ENCODE results near the gene ZNF787.
A peak's percentile ranks its signal among the peaks of the same experiment; 100 is the strongest.

The ZNF787 gene

GRCh38 chr19:56142897-56143434 lies 21.9 kb upstream of the ZNF787 start:
- Histone ChIP-seq H3K27ac (peak overlapping the region in 1 of 2 donors; percentile 89), H3K36me3 (peaks cover 11 to 26% (median 16%) of the 10 kb centered on the region in 3 donors), H3K9me3 (no peaks in the 10 kb centered on the region), H3K4me1 (peaks cover 0 to 30% (median 18%) of the 10 kb centered on the region in 4 donors), H3K27me3 (no peaks in the 10 kb centered on the region), H3K4me3 (no peak overlapping the region)
- no peak for DNase-seq
- intact Hi-C loops (cut with DNase I; ENCODE audit: low total_unique reads): no loop called here
- TF ChIP-seq CTCF (IDR thresholded peaks at IDR 0.05): no peak

GRCh38 chr19:56142087-56142787 lies 21.1 kb upstream of the ZNF787 start:
- Histone ChIP-seq H3K27me3 (no peaks in the 10 kb centered on the region), H3K4me3 (peak overlapping the region; percentile 60 to 70), H3K9me3 (no peaks in the 10 kb centered on the region), H3K36me3 (peaks cover 3 to 19% (median 9%) of the 10 kb centered on the region in 3 donors), H3K4me1 (peaks cover 0 to 34% (median 18%) of the 10 kb centered on the region in 4 donors), H3K27ac (peak overlapping the region; percentile 89 to 95)
- no peak for TF ChIP-seq CTCF (IDR thresholded peaks at IDR 0.05)
- no peak for DNase-seq
- intact Hi-C loops (cut with DNase I; ENCODE audit: low total_unique reads): no loop called here

GRCh38 chr19:56141417-56141993 lies 20.4 kb upstream of the ZNF787 start:
- Histone ChIP-seq H3K27ac (peak overlapping the region; percentile 89 to 95), H3K36me3 (peaks cover 0 to 11% (median 1%) of the 10 kb centered on the region in 3 donors), H3K4me3 (peak overlapping the region; percentile 60 to 70), H3K4me1 (peaks cover 0 to 34% (median 18%) of the 10 kb centered on the region in 4 donors), H3K27me3 (no peaks in the 10 kb centered on the region), H3K9me3 (no peaks in the 10 kb centered on the region)
- DNase-seq: no peak
- no peak for TF ChIP-seq CTCF (IDR thresholded peaks at IDR 0.05)
- intact Hi-C loops (cut with DNase I; ENCODE audit: low total_unique reads): loop anchor here (2.0 kb wide), 1 partner anchor 21 kb away; the partner anchor contains the start of gene ZNF787

GRCh38 chr19:56140583-56141416 lies 19.7 kb upstream of the ZNF787 start, which contains the start of gene ZNF444:
Gene ZNF444, plus strand, starts transcription at chr19:56141287. Its CDS starts 5,625 bp downstream, at chr19:56146912.
- peak; percentile 99 to 100 for DNase-seq
- H3K4me1 ChIP-seq: peaks cover 0 to 34% (median 18%) of the 10 kb centered on the region in 4 donors

More at GRCh38 chr19:56140583-56141416, 19.7 kb upstream of the ZNF787 start, which contains the start of gene ZNF444:
- H3K9me3 ChIP-seq: no peaks in the 10 kb centered on the region
- no peak for TF ChIP-seq CTCF (IDR thresholded peaks at IDR 0.05)
- H3K36me3 ChIP-seq: peaks cover 0 to 4% (median 0%) of the 10 kb centered on the region in 3 donors
- no peaks in the 10 kb centered on the region for H3K27me3 ChIP-seq
- H3K4me3 ChIP-seq: peak within 1 kb of the TSS; percentile 60 to 70
- peak within 1 kb of the TSS; percentile 89 to 95 for H3K27ac ChIP-seq
- intact Hi-C loops (cut with DNase I; ENCODE audit: low total_unique reads): loop anchor here (2.0 kb wide), 1 partner anchor 20 kb away; the partner anchor contains the start of gene ZNF787

All from tibial artery (tissue), 4 donors.